ENCODE measurements around the gene MED1. TPM values are rescaled to one million over a fixed set of nuclear protein-coding genes. Genes with fewer than 3 reads are reported as not detected.

The MED1 gene
- total RNA-seq, 1 experiment from 2014 or later = 58.9 TPM

DNA sequence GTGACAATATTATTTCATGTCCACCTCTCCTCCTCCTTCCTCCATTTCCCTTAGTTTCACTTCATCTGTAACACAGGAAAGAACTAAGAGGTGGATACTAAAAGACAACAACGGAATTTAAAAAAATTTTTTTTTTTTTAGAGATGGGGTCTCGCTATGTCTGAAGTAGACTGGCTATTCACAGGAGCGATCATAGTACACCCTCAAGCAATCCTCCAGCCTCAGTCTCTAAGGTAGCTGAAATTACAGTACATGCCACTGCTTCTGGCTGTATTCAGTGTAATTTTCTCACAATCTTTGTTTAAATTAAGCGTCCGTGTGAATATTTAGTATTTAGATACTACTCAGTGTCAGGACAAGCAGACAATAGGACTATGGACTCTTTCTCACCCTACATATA lies 85.2 kb downstream of the MED1 start:
- BruUV-seq (replicated peaks) = no TSS peak
- CTCF ChIA-PET = no interaction called here
- intact Hi-C loops (cut with micrococcal nuclease; ENCODE audit: unreplicated experiment) = no loop called here

DNA sequence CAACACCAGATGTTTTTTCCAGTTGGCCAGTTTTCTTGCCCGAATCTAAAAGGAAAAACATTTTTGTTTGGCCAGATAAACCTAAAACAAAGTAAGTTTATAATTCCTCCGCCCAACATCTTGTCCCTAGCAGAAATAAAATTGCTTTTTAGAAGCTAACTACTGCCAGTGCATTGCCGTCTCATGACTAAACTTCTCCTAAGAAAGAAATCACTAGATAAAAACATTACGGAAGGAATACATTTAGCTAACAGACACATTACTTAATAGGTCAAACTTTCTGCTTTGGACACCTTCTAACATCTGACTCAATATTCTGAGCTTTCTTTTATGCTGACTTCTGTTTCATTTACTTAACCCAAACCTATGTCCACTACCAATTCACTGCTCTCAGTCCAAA lies 85.8 kb downstream of the MED1 start:
- no peaks in the 10 kb centered on the region for H3K9me3 ChIP-seq
- H3K27ac Mint-ChIP-seq (ENCODE audit: unreplicated experiment) = no peak overlapping the region
- TF ChIP-seq, protein P1, sequence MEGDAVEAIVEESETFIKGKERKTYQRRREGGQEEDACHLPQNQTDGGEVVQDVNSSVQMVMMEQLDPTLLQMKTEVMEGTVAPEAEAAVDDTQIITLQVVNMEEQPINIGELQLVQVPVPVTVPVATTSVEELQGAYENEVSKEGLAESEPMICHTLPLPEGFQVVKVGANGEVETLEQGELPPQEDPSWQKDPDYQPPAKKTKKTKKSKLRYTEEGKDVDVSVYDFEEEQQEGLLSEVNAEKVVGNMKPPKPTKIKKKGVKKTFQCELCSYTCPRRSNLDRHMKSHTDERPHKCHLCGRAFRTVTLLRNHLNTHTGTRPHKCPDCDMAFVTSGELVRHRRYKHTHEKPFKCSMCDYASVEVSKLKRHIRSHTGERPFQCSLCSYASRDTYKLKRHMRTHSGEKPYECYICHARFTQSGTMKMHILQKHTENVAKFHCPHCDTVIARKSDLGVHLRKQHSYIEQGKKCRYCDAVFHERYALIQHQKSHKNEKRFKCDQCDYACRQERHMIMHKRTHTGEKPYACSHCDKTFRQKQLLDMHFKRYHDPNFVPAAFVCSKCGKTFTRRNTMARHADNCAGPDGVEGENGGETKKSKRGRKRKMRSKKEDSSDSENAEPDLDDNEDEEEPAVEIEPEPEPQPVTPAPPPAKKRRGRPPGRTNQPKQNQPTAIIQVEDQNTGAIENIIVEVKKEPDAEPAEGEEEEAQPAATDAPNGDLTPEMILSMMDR (IDR thresholded peaks at IDR 0.05; ENCODE audit: insufficient read depth in 1 of 2, low read depth in 1 of 2, low read length in 1 of 2, severe bottlenecking in 1 of 2, unreplicated experiment in 1 of 2) = no peak
- no peaks in the 10 kb centered on the region for H3K27me3 ChIP-seq (replicated peaks; ENCODE audit: control insufficient read depth, insufficient read depth, low read length)
- no peak overlapping the region for H3K4me3 Mint-ChIP-seq (ENCODE audit: unreplicated experiment)
- no peaks in the 10 kb centered on the region for H3K27me3 Mint-ChIP-seq (ENCODE audit: insufficient read depth, unreplicated experiment)
- no TSS peak for BruUV-seq (replicated peaks)
- H3K4me1 Mint-ChIP-seq (ENCODE audit: low read depth, unreplicated experiment) = no peaks in the 10 kb centered on the region
- ChIA-PET CTCF (no interaction called here), POLR2A (no interaction called here)
- intact Hi-C loops (cut with micrococcal nuclease; ENCODE audit: unreplicated experiment) = no loop called here
- no peak for DNase-seq
- no peaks in the 10 kb centered on the region for H3K36me3 ChIP-seq (ENCODE audit: control insufficient read depth, insufficient read depth, low read length)
- H3K36me3 Mint-ChIP-seq (ENCODE audit: insufficient read depth, unreplicated experiment) = no peaks in the 10 kb centered on the region
- H3K4me3 ChIP-seq (ENCODE audit: low read depth, low read length) = no peak overlapping the region
- H3K9me3 Mint-ChIP-seq (ENCODE audit: unreplicated experiment) = no peaks in the 10 kb centered on the region
- no peaks in the 10 kb centered on the region for H3K4me1 ChIP-seq

More for the DNA sequence above, 85.2 kb downstream of the MED1 start:
- no peaks in the 10 kb centered on the region for H3K27me3 Mint-ChIP-seq (ENCODE audit: insufficient read depth, unreplicated experiment)
- Histone ChIP-seq H3K36me3 (ENCODE audit: control insufficient read depth, insufficient read depth, low read length) (no peaks in the 10 kb centered on the region), H3K9me3 (no peaks in the 10 kb centered on the region), H3K4me3 (ENCODE audit: low read depth, low read length) (no peak overlapping the region), H3K4me1 (no peaks in the 10 kb centered on the region), H3K27me3 (replicated peaks; ENCODE audit: control insufficient read depth, insufficient read depth, low read length) (no peaks in the 10 kb centered on the region)
- H3K4me3 Mint-ChIP-seq (ENCODE audit: unreplicated experiment) = no peak overlapping the region
- DNase-seq = no peak
- H3K4me1 Mint-ChIP-seq (ENCODE audit: low read depth, unreplicated experiment) = no peaks in the 10 kb centered on the region
- POLR2A ChIA-PET = no interaction called here
- H3K36me3 Mint-ChIP-seq (ENCODE audit: insufficient read depth, unreplicated experiment) = no peaks in the 10 kb centered on the region
- TF ChIP-seq, protein P1 (IDR thresholded peaks at IDR 0.05; ENCODE audit: insufficient read depth in 1 of 2, low read depth in 1 of 2, low read length in 1 of 2, severe bottlenecking in 1 of 2, unreplicated experiment in 1 of 2) = no peak
- H3K9me3 Mint-ChIP-seq (ENCODE audit: unreplicated experiment) = no peaks in the 10 kb centered on the region
- no peak overlapping the region for H3K27ac Mint-ChIP-seq (ENCODE audit: unreplicated experiment)

DNA sequence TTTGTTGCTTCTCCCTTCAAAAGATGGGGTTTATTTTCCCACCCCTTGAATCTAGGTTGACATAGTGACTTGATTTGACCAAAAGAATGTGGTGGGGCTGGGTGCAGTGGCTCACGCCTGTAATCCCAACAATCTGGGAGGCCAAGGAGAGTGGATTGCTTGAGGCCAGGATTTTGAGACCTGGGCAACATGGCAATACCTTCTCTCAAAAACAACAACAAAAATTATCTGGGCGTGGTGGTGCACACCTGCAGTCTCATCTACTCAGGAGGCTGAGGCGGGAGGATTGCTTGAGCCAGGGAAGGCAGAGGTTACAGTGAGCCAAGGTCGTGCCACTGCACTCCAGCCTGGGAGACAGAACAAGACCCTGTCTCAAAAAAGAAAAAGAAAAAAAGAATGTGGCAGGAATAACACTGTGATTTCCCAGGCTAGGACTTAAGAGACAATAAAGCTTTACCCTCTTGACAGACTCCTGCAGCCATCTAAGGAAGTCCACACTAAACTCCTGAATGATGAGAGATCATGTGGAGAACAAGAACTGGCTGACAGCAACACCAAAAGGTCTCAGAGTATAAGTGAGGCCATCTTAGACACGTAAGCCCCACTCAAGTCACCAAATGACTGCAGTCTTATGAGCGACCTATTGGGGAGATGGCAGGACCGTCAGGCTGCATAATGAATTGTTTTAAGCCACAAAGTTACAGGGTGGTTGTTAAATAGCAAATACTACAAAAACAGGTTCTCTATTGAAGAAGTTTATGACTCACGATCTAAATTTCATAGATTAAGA lies 86.6 kb downstream of the MED1 start:
- no peaks in the 10 kb centered on the region for H3K4me1 Mint-ChIP-seq (ENCODE audit: low read depth, unreplicated experiment)
- intact Hi-C loops (cut with micrococcal nuclease; ENCODE audit: unreplicated experiment) = no loop called here
- POLR2A ChIA-PET = no interaction called here
- Histone ChIP-seq H3K4me3 (ENCODE audit: low read depth, low read length) (no peak overlapping the region), H3K36me3 (ENCODE audit: control insufficient read depth, insufficient read depth, low read length) (no peaks in the 10 kb centered on the region), H3K4me1 (no peaks in the 10 kb centered on the region), H3K27me3 (replicated peaks; ENCODE audit: control insufficient read depth, insufficient read depth, low read length) (no peaks in the 10 kb centered on the region), H3K9me3 (no peaks in the 10 kb centered on the region)
- no peak overlapping the region for H3K27ac Mint-ChIP-seq (ENCODE audit: unreplicated experiment)
- DNase-seq = no peak
- TF ChIP-seq, protein P1 (IDR thresholded peaks at IDR 0.05; ENCODE audit: insufficient read depth in 1 of 2, low read depth in 1 of 2, low read length in 1 of 2, severe bottlenecking in 1 of 2, unreplicated experiment in 1 of 2) = no peak
- H3K36me3 Mint-ChIP-seq (ENCODE audit: insufficient read depth, unreplicated experiment) = no peaks in the 10 kb centered on the region
- H3K9me3 Mint-ChIP-seq (ENCODE audit: unreplicated experiment) = no peaks in the 10 kb centered on the region
- BruUV-seq (replicated peaks) = no TSS peak
- H3K4me3 Mint-ChIP-seq (ENCODE audit: unreplicated experiment) = no peak overlapping the region
- CTCF ChIA-PET = no interaction called here
- no peaks in the 10 kb centered on the region for H3K27me3 Mint-ChIP-seq (ENCODE audit: insufficient read depth, unreplicated experiment)

Measured in Caco-2 (cell line).